ENCODE measurements around the gene KCNE3. TPM values are rescaled to one million over a fixed set of nuclear protein-coding genes. Genes with fewer than 3 reads are reported as not detected.

KCNE3 gene
- total and polyA plus RNA-seq, 2 experiments from 2014 or later: 2.3 to 10.6 TPM

DNA sequence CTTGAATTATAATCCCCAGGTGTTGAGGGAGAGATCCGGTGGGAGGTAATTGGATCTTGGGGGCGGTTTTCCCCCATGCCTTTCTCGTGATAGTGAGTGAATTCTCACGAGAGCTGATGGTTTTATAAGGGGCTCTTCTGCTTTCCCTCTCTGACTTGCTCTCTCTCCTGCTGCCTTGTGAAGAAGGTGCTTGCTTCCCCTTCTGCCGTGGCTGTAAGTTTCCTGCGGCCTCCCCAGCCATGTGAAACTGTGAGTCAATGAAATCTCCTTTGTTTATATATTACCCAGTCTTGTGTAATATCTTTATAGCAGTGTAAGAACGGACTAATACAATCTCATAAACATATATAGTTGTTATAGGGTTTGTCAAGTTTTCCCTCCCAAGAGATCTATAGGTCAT, 32.8 kb downstream of the KCNE3 start (continued):
- TF ChIP-seq, protein P1, sequence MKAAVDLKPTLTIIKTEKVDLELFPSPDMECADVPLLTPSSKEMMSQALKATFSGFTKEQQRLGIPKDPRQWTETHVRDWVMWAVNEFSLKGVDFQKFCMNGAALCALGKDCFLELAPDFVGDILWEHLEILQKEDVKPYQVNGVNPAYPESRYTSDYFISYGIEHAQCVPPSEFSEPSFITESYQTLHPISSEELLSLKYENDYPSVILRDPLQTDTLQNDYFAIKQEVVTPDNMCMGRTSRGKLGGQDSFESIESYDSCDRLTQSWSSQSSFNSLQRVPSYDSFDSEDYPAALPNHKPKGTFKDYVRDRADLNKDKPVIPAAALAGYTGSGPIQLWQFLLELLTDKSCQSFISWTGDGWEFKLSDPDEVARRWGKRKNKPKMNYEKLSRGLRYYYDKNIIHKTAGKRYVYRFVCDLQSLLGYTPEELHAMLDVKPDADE (IDR thresholded peaks at IDR 0.05): no peak
- TF ChIP-seq CREB1 (CRISPR knock-in tag; IDR thresholded peaks at IDR 0.05; ENCODE audit: low read depth): no peak
- no peak for TF ChIP-seq JUNB (IDR thresholded peaks at IDR 0.05; ENCODE audit: unreplicated experiment)
- TF ChIP-seq EZH2 (IDR thresholded peaks at IDR 0.05; ENCODE audit: low read depth, unreplicated experiment): no peak
- TF ChIP-seq, protein P2, sequence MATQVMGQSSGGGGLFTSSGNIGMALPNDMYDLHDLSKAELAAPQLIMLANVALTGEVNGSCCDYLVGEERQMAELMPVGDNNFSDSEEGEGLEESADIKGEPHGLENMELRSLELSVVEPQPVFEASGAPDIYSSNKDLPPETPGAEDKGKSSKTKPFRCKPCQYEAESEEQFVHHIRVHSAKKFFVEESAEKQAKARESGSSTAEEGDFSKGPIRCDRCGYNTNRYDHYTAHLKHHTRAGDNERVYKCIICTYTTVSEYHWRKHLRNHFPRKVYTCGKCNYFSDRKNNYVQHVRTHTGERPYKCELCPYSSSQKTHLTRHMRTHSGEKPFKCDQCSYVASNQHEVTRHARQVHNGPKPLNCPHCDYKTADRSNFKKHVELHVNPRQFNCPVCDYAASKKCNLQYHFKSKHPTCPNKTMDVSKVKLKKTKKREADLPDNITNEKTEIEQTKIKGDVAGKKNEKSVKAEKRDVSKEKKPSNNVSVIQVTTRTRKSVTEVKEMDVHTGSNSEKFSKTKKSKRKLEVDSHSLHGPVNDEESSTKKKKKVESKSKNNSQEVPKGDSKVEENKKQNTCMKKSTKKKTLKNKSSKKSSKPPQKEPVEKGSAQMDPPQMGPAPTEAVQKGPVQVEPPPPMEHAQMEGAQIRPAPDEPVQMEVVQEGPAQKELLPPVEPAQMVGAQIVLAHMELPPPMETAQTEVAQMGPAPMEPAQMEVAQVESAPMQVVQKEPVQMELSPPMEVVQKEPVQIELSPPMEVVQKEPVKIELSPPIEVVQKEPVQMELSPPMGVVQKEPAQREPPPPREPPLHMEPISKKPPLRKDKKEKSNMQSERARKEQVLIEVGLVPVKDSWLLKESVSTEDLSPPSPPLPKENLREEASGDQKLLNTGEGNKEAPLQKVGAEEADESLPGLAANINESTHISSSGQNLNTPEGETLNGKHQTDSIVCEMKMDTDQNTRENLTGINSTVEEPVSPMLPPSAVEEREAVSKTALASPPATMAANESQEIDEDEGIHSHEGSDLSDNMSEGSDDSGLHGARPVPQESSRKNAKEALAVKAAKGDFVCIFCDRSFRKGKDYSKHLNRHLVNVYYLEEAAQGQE (IDR thresholded peaks at IDR 0.05; ENCODE audit: unreplicated experiment): no peak
- no peak for TF ChIP-seq ZNF114 (CRISPR knock-in tag; IDR thresholded peaks at IDR 0.05)
- TF ChIP-seq, protein P3, sequence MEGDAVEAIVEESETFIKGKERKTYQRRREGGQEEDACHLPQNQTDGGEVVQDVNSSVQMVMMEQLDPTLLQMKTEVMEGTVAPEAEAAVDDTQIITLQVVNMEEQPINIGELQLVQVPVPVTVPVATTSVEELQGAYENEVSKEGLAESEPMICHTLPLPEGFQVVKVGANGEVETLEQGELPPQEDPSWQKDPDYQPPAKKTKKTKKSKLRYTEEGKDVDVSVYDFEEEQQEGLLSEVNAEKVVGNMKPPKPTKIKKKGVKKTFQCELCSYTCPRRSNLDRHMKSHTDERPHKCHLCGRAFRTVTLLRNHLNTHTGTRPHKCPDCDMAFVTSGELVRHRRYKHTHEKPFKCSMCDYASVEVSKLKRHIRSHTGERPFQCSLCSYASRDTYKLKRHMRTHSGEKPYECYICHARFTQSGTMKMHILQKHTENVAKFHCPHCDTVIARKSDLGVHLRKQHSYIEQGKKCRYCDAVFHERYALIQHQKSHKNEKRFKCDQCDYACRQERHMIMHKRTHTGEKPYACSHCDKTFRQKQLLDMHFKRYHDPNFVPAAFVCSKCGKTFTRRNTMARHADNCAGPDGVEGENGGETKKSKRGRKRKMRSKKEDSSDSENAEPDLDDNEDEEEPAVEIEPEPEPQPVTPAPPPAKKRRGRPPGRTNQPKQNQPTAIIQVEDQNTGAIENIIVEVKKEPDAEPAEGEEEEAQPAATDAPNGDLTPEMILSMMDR (conservative IDR thresholded peaks at IDR 0.05; ENCODE audit: low read depth in 2 of 2): no peak
- no peak for TF ChIP-seq POLR2AphosphoS5 (IDR thresholded peaks at IDR 0.05; ENCODE audit: low read depth)

DNA sequence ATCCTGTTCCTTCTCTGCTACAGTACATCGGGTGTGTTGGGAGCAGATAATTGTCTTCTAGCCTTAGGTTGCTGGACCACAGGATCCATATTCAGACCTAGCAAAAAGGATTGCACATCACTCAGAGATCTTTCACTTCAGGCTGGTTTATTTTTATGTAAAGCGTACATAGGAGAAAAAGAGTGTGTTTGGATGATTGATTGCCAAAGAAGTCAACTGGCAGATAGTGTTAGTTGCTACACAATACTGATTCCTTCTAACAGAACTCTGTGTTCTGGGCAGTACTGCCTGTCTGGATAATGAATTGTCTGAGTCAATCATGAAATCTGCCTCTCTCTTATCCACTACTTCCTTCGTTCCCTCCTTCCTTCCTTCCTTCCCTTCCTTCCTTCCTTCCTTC, 38.1 kb downstream of the KCNE3 start:
- H3K4me2 ChIP-seq: no peak overlapping the region
- no peaks in the 10 kb centered on the region for H3K27me3 ChIP-seq (ENCODE audit: insufficient read depth)
- Mint-ChIP-seq H3K27me3 (ENCODE audit: insufficient read depth, low read depth, poor library complexity) (no peaks in the 10 kb centered on the region), H3K27ac (no peak overlapping the region), H3K4me3 (no peak overlapping the region), H3K9me3 (peaks cover 6% of the 10 kb centered on the region; the same call in 1 of the 3 replicates), H3K36me3 (ENCODE audit: low read depth) (no peaks in the 10 kb centered on the region), H3K4me1 (no peaks in the 10 kb centered on the region)
- no peaks in the 10 kb centered on the region for H3K4me1 ChIP-seq (ENCODE audit: insufficient read depth)
- no peak overlapping the region; the same call in 1 of the 2 replicates for H2AFZ ChIP-seq
- no peaks in the 10 kb centered on the region for H3K79me2 ChIP-seq (replicated peaks; ENCODE audit: insufficient read depth)
- no peaks in the 10 kb centered on the region for H3K36me3 ChIP-seq (ENCODE audit: insufficient read depth)
- no peaks in the 10 kb centered on the region for H3F3A ChIP-seq (replicated peaks; ENCODE audit: low read depth)
- H3K27ac ChIP-seq (ENCODE audit: low read depth): no peak overlapping the region
- no peak overlapping the region for H3K4me3 ChIP-seq
- no peaks in the 10 kb centered on the region for H3K9me2 ChIP-seq (ENCODE audit: insufficient read depth)
- DNase-seq (ENCODE audit: low spot score): no peak
- no peaks in the 10 kb centered on the region for H4K20me1 ChIP-seq (replicated peaks; ENCODE audit: insufficient read depth)
- no peak for ATAC-seq
- no peak for TF ChIP-seq ZNF114 (CRISPR knock-in tag; IDR thresholded peaks at IDR 0.05)
- TF ChIP-seq, protein P1 (IDR thresholded peaks at IDR 0.05): no peak
- no peak for TF ChIP-seq JUNB (IDR thresholded peaks at IDR 0.05; ENCODE audit: unreplicated experiment)
- TF ChIP-seq, protein P4, sequence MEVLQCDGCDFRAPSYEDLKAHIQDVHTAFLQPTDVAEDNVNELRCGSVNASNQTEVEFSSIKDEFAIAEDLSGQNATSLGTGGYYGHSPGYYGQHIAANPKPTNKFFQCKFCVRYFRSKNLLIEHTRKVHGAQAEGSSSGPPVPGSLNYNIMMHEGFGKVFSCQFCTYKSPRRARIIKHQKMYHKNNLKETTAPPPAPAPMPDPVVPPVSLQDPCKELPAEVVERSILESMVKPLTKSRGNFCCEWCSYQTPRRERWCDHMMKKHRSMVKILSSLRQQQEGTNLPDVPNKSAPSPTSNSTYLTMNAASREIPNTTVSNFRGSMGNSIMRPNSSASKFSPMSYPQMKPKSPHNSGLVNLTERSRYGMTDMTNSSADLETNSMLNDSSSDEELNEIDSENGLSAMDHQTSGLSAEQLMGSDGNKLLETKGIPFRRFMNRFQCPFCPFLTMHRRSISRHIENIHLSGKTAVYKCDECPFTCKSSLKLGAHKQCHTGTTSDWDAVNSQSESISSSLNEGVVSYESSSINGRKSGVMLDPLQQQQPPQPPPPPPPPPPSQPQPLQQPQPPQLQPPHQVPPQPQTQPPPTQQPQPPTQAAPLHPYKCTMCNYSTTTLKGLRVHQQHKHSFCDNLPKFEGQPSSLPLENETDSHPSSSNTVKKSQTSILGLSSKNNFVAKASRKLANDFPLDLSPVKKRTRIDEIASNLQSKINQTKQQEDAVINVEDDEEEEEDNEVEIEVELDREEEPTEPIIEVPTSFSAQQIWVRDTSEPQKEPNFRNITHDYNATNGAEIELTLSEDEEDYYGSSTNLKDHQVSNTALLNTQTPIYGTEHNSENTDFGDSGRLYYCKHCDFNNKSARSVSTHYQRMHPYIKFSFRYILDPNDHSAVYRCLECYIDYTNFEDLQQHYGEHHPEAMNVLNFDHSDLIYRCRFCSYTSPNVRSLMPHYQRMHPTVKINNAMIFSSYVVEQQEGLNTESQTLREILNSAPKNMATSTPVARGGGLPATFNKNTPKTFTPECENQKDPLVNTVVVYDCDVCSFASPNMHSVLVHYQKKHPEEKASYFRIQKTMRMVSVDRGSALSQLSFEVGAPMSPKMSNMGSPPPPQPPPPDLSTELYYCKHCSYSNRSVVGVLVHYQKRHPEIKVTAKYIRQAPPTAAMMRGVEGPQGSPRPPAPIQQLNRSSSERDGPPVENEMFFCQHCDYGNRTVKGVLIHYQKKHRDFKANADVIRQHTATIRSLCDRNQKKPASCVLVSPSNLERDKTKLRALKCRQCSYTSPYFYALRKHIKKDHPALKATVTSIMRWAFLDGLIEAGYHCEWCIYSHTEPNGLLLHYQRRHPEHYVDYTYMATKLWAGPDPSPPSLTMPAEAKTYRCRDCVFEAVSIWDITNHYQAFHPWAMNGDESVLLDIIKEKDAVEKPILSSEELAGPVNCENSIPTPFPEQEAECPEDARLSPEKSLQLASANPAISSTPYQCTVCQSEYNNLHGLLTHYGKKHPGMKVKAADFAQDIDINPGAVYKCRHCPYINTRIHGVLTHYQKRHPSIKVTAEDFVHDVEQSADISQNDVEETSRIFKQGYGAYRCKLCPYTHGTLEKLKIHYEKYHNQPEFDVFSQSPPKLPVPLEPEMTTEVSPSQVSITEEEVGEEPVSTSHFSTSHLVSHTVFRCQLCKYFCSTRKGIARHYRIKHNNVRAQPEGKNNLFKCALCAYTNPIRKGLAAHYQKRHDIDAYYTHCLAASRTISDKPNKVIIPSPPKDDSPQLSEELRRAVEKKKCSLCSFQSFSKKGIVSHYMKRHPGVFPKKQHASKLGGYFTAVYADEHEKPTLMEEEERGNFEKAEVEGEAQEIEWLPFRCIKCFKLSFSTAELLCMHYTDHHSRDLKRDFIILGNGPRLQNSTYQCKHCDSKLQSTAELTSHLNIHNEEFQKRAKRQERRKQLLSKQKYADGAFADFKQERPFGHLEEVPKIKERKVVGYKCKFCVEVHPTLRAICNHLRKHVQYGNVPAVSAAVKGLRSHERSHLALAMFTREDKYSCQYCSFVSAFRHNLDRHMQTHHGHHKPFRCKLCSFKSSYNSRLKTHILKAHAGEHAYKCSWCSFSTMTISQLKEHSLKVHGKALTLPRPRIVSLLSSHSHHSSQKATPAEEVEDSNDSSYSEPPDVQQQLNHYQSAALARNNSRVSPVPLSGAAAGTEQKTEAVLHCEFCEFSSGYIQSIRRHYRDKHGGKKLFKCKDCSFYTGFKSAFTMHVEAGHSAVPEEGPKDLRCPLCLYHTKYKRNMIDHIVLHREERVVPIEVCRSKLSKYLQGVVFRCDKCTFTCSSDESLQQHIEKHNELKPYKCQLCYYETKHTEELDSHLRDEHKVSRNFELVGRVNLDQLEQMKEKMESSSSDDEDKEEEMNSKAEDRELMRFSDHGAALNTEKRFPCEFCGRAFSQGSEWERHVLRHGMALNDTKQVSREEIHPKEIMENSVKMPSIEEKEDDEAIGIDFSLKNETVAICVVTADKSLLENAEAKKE (CRISPR knock-in tag; IDR thresholded peaks at IDR 0.05): no peak
